ENCODE data around the gene GPR17. TPM values are rescaled to one million over a fixed set of nuclear protein-coding genes. Genes with fewer than 3 reads are reported as not detected.

GPR17 gene
- total RNA-seq, 4 donors from 2014 or later, result 0.20 TPM; not detected in 3

DNA sequence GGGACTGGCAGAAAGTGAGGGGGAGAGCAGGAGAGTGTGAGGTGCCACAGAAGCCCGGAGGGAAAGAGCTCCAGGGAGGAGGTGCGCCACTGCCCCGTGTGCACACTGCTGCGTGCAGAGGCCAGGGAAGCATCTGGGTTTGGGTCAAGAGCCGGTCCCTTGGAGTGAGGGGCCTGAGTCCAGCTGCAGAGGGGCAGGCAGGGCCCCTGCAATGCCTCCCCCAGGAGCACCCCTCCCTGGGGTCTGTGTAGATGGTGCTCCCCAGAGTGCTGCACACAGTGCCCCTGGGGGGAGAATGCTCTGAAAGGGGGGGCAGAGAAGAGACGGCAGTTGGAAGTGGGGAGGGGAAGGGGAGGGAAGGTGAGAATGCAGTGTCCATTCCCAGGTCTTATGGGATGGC, 33.0 kb downstream of the GPR17 start:
- TF ChIP-seq POLR2A (IDR thresholded peaks at IDR 0.05), result no peak
- TF ChIP-seq, protein P1, sequence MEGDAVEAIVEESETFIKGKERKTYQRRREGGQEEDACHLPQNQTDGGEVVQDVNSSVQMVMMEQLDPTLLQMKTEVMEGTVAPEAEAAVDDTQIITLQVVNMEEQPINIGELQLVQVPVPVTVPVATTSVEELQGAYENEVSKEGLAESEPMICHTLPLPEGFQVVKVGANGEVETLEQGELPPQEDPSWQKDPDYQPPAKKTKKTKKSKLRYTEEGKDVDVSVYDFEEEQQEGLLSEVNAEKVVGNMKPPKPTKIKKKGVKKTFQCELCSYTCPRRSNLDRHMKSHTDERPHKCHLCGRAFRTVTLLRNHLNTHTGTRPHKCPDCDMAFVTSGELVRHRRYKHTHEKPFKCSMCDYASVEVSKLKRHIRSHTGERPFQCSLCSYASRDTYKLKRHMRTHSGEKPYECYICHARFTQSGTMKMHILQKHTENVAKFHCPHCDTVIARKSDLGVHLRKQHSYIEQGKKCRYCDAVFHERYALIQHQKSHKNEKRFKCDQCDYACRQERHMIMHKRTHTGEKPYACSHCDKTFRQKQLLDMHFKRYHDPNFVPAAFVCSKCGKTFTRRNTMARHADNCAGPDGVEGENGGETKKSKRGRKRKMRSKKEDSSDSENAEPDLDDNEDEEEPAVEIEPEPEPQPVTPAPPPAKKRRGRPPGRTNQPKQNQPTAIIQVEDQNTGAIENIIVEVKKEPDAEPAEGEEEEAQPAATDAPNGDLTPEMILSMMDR (IDR thresholded peaks at IDR 0.05 in 4 of 5, conservative IDR thresholded peaks at IDR 0.05 in 1 of 5), result no peak
- H3K4me3 ChIP-seq, result peak overlapping the region in 1 of 4 donors; percentile 51
- peaks cover 11 to 17% of the 10 kb centered on the region in 2 donors for H3K4me1 ChIP-seq
- in situ Hi-C loops (cut with MboI; ENCODE audit: low sequenced_read_pairs in 4 of 4) (no loop called here), intact Hi-C loops (cut with DNase I; ENCODE audit: low total_unique reads) (no loop called here)
- ATAC-seq, result no peak
- H3K27ac ChIP-seq, result no peak overlapping the region
- H3K27me3 ChIP-seq, result peaks cover 4 to 11% (median 6%) of the 10 kb centered on the region in 3 donors
- no peaks in the 10 kb centered on the region for H3K9me3 ChIP-seq
- no peak for DNase-seq
- no peaks in the 10 kb centered on the region for H3K36me3 ChIP-seq

DNA sequence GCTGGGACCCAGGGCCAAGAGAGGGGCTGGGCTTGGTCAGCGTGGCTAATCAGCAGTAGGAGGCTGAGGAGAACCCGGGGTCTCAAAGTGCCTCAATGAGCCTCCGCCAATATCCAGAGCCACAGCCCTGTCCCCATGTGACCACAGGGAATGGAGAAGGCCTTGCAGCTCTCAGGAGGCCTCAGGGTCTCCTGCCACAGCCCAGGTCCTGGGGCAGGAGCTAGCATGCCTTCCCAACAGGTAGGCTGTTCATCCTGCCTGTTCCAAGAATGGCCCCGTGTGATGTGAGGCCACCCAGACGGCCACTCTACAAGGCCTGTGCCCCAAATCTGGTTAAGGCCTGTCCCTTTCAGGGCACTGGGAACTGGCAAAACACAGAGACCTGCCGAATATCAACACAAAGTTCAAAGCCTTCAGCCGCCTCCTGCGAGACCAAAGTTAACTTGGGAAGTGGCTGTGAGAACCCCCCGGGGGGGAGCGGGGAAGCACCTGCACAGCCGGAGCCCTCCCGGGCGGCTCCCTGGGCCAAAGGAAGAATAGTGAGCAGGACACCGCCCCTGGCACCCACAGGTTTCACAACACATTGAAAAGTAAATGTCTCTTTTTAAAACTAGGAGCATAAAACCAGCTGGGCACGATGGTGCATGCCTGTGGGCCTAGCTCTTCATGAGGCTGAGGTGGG, 33.9 kb downstream of the GPR17 start:
- Histone ChIP-seq H3K4me3 (peak overlapping the region in 2 of 4 donors; percentile 39 to 51), H3K27me3 (peaks cover 0 to 6% (median 5%) of the 10 kb centered on the region in 3 donors), H3K36me3 (no peaks in the 10 kb centered on the region), H3K27ac (peak overlapping the region in 1 of 4 donors; percentile 11), H3K9me3 (no peaks in the 10 kb centered on the region), H3K4me1 (peaks cover 11 to 17% of the 10 kb centered on the region in 2 donors)
- ATAC-seq (no peak), DNase-seq (no peak)
- in situ Hi-C loops (cut with MboI; ENCODE audit: low sequenced_read_pairs in 4 of 4), result no loop called here
- intact Hi-C loops (cut with DNase I; ENCODE audit: low total_unique reads), result no loop called here
- no peak for TF ChIP-seq POLR2A (IDR thresholded peaks at IDR 0.05)
- TF ChIP-seq, protein P1 (IDR thresholded peaks at IDR 0.05 in 4 of 5, conservative IDR thresholded peaks at IDR 0.05 in 1 of 5), result no peak

DNA sequence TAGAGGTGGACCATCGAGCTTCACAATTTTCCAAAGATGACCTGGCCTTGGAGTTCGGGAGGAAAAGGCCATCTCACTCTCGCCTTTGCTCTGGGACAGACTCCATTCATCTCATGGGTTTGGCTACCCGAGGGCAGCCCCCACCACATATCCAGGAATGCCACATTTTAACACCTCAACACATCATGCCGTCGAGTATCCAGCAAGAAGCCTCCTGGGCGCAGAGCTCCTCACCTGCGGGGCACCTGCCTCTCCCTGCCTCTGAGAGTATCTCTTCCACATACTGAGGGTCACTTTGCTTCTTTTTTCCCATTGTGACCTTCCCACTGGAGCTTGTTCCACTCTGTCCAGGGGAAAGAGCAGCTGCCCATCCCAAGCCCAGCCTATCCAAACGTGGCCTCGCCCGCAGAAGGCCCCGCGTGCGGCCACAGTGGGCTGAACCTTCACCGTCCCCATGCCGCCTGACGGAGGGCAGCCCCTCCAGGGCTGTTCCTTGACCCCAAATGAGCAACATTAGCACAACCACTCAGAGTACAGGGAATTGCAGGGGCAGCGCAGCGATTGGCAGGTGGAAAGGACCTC, 34.8 kb downstream of the GPR17 start:
- H3K4me3 ChIP-seq, result peak overlapping the region; percentile 39 to 52 (median 50)
- ATAC-seq (peak in 1 of 2 donors; percentile 5), DNase-seq (no peak)
- in situ Hi-C loops (cut with MboI; ENCODE audit: low sequenced_read_pairs in 4 of 4), result no loop called here
- H3K27ac ChIP-seq, result peak overlapping the region in 3 of 4 donors; percentile 33 to 60 (median 48)
- intact Hi-C loops (cut with DNase I; ENCODE audit: low total_unique reads), result no loop called here
- peaks cover 0 to under 1% (median 0%) of the 10 kb centered on the region in 3 donors for H3K27me3 ChIP-seq
- H3K9me3 ChIP-seq, result no peaks in the 10 kb centered on the region
- TF ChIP-seq POLR2A (IDR thresholded peaks at IDR 0.05), result no peak
- TF ChIP-seq, protein P1 (IDR thresholded peaks at IDR 0.05 in 4 of 5, conservative IDR thresholded peaks at IDR 0.05 in 1 of 5), result no peak
- peaks cover 11 to 12% of the 10 kb centered on the region in 2 donors for H3K4me1 ChIP-seq
- no peaks in the 10 kb centered on the region for H3K36me3 ChIP-seq

DNA sequence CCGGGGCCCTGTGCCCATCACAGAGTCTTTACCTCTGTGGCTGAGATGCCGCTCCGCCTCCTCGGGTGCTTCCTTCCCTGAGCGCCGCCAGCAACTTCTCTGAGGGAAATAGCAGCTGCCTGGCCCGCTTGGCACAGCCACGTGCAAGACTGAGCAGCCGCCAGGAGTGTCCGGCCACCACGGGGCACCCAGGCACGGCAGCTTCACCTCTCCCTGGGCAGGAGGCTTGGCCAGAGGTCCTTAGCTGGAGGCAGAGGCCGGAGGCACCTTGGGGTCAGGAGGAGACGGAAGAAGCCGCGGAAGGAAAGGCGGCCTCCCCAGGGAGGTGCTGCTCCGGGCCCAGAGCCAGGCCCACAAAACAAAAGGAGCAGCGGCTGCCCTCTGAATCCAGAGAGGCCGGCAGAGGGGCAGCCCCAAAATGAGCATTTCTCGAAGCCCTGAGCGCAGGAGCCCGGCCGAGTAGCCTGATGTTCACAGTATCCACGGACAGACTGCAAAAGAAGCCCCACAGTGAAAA, 35.4 kb downstream of the GPR17 start:
- intact Hi-C loops (cut with DNase I; ENCODE audit: low total_unique reads) (no loop called here), in situ Hi-C loops (cut with MboI; ENCODE audit: low sequenced_read_pairs in 4 of 4) (no loop called here)
- TF ChIP-seq, protein P1 (IDR thresholded peaks at IDR 0.05 in 4 of 5, conservative IDR thresholded peaks at IDR 0.05 in 1 of 5), result no peak

More for the DNA sequence above, 35.4 kb downstream of the GPR17 start:
- Histone ChIP-seq H3K4me1 (peaks cover 9 to 11% of the 10 kb centered on the region in 2 donors), H3K4me3 (peak overlapping the region; percentile 39 to 52 (median 50)), H3K27ac (peak overlapping the region; percentile 32 to 60 (median 40)), H3K27me3 (no peaks in the 10 kb centered on the region), H3K36me3 (no peaks in the 10 kb centered on the region), H3K9me3 (no peaks in the 10 kb centered on the region)
- DNase-seq, result peak; percentile 50 to 65
- peak; percentile 67 to 75 for ATAC-seq
